ENCODE data around the gene GOLGA6L24.
"Not testable (repeated sequence)": the region's sequence is repeated elsewhere in the genome, so short reads cannot be mapped to it uniquely, and the experiment has no call there.

DNA sequence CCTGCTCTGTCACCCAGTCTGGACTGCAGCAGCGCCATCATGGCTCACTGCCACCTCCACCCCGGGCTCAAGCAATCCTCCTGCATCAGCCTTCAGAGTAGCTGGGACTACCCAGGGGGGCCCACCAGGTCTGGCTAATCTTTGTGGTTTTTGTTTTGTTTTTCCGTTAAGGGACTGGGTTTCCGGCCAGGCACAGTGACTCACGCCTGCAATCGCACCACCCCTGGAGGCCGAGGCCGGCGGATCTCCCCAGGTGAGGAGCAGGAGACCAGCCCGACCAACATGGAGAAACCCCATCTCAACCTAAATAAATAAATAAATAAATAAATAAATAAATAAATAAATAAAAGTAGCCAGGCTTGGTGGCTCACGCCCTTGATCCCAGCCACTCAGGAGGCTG, 38.1 kb upstream of the GOLGA6L24 start:
- TF ChIP-seq, protein P1, sequence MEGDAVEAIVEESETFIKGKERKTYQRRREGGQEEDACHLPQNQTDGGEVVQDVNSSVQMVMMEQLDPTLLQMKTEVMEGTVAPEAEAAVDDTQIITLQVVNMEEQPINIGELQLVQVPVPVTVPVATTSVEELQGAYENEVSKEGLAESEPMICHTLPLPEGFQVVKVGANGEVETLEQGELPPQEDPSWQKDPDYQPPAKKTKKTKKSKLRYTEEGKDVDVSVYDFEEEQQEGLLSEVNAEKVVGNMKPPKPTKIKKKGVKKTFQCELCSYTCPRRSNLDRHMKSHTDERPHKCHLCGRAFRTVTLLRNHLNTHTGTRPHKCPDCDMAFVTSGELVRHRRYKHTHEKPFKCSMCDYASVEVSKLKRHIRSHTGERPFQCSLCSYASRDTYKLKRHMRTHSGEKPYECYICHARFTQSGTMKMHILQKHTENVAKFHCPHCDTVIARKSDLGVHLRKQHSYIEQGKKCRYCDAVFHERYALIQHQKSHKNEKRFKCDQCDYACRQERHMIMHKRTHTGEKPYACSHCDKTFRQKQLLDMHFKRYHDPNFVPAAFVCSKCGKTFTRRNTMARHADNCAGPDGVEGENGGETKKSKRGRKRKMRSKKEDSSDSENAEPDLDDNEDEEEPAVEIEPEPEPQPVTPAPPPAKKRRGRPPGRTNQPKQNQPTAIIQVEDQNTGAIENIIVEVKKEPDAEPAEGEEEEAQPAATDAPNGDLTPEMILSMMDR (optimal IDR thresholded peaks at IDR 0.05 in 1 of 3, IDR thresholded peaks at IDR 0.05 in 1 of 3, conservative IDR thresholded peaks at IDR 0.05 in 1 of 3; ENCODE audit: extremely low read depth in 1 of 3, insufficient read depth in 2 of 3, low read length in 3 of 3): not testable (repeated sequence)
- not testable (repeated sequence) for TF ChIP-seq EZH2 (IDR thresholded peaks at IDR 0.05; ENCODE audit: low read length)

All from keratinocyte (primary cell).